ENCODE measurements around the gene PLXNA2. TPM values are rescaled to one million over a fixed set of nuclear protein-coding genes. Genes with fewer than 3 reads are reported as not detected.

Gene PLXNA2
- total and polyA plus RNA-seq, 2 of the 4 experiments (the other 2 are of a cell fraction) = 0.72 to 1.1 TPM

DNA sequence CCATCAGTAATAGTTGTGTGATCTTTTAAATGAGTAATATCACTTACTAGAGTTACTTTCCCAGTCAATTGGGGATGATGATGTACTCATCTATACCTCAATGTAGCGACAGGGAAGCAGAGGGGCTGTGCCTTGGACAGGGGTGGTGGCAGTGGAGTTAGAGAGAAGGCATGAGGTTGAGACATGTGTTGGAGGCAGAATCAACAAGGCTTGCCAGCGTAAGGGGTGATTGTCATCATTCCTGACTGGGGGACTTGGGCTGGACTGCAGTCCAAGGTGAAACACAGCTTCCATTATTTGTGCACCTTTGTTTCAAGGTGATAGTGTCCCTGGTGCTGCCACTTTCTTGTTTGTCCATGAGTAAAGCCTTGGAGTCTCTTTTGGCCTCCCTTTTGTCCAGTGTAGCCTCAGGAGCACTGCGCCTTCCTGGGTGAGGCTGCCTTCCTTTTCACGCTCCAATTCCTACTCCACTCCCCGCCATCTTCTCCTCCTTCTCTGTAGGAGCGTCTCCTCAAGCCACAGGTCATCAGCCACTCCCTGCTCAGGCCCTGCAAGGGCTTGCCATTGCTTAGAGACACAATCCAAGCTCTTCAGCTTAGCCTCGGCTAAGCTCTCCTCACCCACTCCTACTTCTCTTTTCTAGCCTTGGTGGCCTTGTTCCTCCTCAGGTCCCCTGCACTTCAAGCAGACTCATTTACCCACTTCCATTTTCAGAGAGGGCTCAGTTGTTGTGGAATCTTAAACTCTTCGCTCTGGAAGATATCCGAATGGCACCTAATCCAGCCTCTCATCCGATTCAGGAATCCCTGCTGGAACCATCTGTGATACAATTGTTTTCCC is 255.6 kb downstream of the PLXNA2 start:
- Histone ChIP-seq H3K4me1 (ENCODE audit: control insufficient read depth, insufficient read depth, low read length) (no peaks in the 10 kb centered on the region), H3K9ac (ENCODE audit: low read depth, low read length) (no peak overlapping the region), H3K56ac (ENCODE audit: extremely low read depth, insufficient read depth, low read length) (no peak overlapping the region), H2BK5ac (ENCODE audit: low read depth, low read length, poor library complexity, severe bottlenecking) (no peak overlapping the region), H3K18ac (ENCODE audit: low read depth, low read length) (no peak overlapping the region), H4K20me1 (ENCODE audit: insufficient read depth, low read length) (no peaks in the 10 kb centered on the region), H2BK20ac (ENCODE audit: low read depth, low read length) (no peak overlapping the region), H4K5ac (ENCODE audit: low read depth, low read length) (no peak overlapping the region), H2AK5ac (ENCODE audit: low read depth, low read length) (no peak overlapping the region), H3K4ac (ENCODE audit: low read depth, low read length) (no peak overlapping the region), H4K91ac (ENCODE audit: insufficient read depth, low read depth, low read length) (no peak overlapping the region), H4K8ac (ENCODE audit: low read depth in 2 of 2, low read length in 2 of 2) (no peak overlapping the region), H3K9me1 (ENCODE audit: insufficient read depth, low read length) (no peaks in the 10 kb centered on the region), H3K4me2 (ENCODE audit: low read depth, low read length) (no peak overlapping the region), H2BK15ac (ENCODE audit: low read depth, low read length) (no peak overlapping the region), H3K9me3 (ENCODE audit: control insufficient read depth, insufficient read depth, low read length) (no peaks in the 10 kb centered on the region), H3K79me1 (ENCODE audit: low read depth in 1 of 2, low read length in 2 of 2) (no peaks in the 10 kb centered on the region), H2BK120ac (ENCODE audit: low read depth, low read length) (no peak overlapping the region), H3K4me3 (ENCODE audit: insufficient read depth, low read depth, low read length) (no peak overlapping the region), H3K27ac (ENCODE audit: insufficient read depth, low read length) (no peak overlapping the region), H2AK9ac (replicated peaks; ENCODE audit: low read depth, low read length, poor library complexity) (no peak overlapping the region), H3K23ac (ENCODE audit: low read depth, low read length) (no peak overlapping the region), H3K36me3 (ENCODE audit: control insufficient read depth, insufficient read depth, low read length) (no peaks in the 10 kb centered on the region), H3K27me3 (ENCODE audit: control insufficient read depth, insufficient read depth, low read length) (peaks cover 7% of the 10 kb centered on the region), H3K14ac (replicated peaks; ENCODE audit: low read depth, low read length) (no peak overlapping the region), H2AFZ (replicated peaks; ENCODE audit: low read length, poor library complexity) (no peak overlapping the region)
- ChIA-PET CTCF (no interaction called here), POLR2A (ENCODE audit: unreplicated experiment) (no interaction called here)
- DNase-seq (no peak), ATAC-seq (ENCODE audit: low read depth) (no peak)
- no TSS peak for BruUV-seq (replicated peaks)
- WGBS, 2 experiments (ENCODE audit: extremely low coverage in 2 of 2, insufficient read length in 1 of 2) = 83% methylated on average over 4 of the region's 10 CpGs; no CpG with 5 or more reads in 1 of the 2 experiments
- intact Hi-C loops (cut with micrococcal nuclease) (no loop called here), dilution Hi-C loops (cut with HindIII; ENCODE audit: low sequenced_read_pairs, unreplicated experiment) (no loop called here), in situ Hi-C loops (cut with MboI; ENCODE audit: low sequenced_read_pairs) (no loop called here)
- TF ChIP-seq SMC3 (IDR thresholded peaks at IDR 0.05; ENCODE audit: low read depth, low read length) = no peak
